GM12878 (cell line): ENCODE data around the gene RAPSN. TPM values are rescaled to one million over a fixed set of nuclear protein-coding genes. Genes with fewer than 3 reads are reported as not detected.
A peak's percentile ranks its signal among the peaks of the same experiment; 100 is the strongest.

ENCODE experiments used
- ATAC-seq: fragments of 200-7000 bp; cut with Tn5 transposase; 3 replicates; pipeline ENCODE4 v1.9.1; 2020; ENCODE audit warnings: mild to moderate bottlenecking, moderate library complexity
- Bru-seq: library from RNA; stranded (reverse); fragments of 400-500 nt; gene quantifications from one replicate; lab custom pipeline; 2021; lab: Mats Ljungman, UMichigan
- BruChase-seq, 2 experiments: library from RNA; stranded (reverse); fragments of 400-500 nt; gene quantifications; one replicate each; lab custom pipeline; 2021; lab: Mats Ljungman, UMichigan
- BruUV-seq: library from RNA; stranded (reverse); fragments of 400-500 nt; replicated peaks from 2 replicates; lab custom pipeline; 2021; lab: Mats Ljungman, UMichigan
- CTCF ChIA-PET: fragments of 300-600 bp; sonication (Branson Sonifier 250); formaldehyde crosslinking; extraction: SDS; loops from one replicate; lab custom pipeline; 2021; ENCODE audit warnings: inconsistent platforms; lab: Yijun Ruan, JAX
- POLR2A ChIA-PET: fragments of 350-600 bp; formaldehyde crosslinking; extraction: SDS; loops from one replicate; lab custom pipeline; 2021; ENCODE audit warnings: inconsistent platforms; lab: Charles Lee
- RAD21 ChIA-PET: fragments of 300-600 bp; sonication (Branson Sonifier 250); formaldehyde crosslinking; loops from one replicate; lab custom pipeline; 2023; ENCODE audit warnings: antibody characterized with exemption; ENCODE audit not compliant: unreplicated experiment; lab: Charles Lee
- SMC1A ChIA-PET: fragments of 300-600 bp; sonication (Branson Sonifier 250); formaldehyde crosslinking; loops from one replicate; lab custom pipeline; 2023; ENCODE audit not compliant: unreplicated experiment, uncharacterized antibody; lab: Charles Lee
- DNase-seq: peaks from one replicate; pipeline ENCODE4 v3.0.0-alpha.2; 2011; ENCODE audit warnings: low read depth, low spot score
- FAIRE-seq: peaks from 3 replicates; lab custom pipeline; 2011; peaks lifted over from hg19 to GRCh38; lab: Jason Lieb, UNC
- H2AFZ ChIP-seq: 2 replicates; pipeline ENCODE4 v1.6.0; 2011; ENCODE audit warnings: low read depth, low read length, control low read depth; ENCODE audit not compliant: control insufficient read depth
- H3K27ac ChIP-seq: 2 replicates; pipeline ENCODE4 v1.5.1; 2011; ENCODE audit warnings: control low read depth; ENCODE audit not compliant: control insufficient read depth, insufficient read depth
- H3K27me3 ChIP-seq, 2 experiments: replicated peaks in 1 of 2; 2 replicates each; pipeline versions ENCODE4 v1.6.0 to v1.6.1; 2011; ENCODE audit warnings: low read length in 1 of 2; ENCODE audit not compliant: control insufficient read depth in 2 of 2, insufficient read depth in 2 of 2
- H3K36me3 ChIP-seq, 2 experiments: 2 replicates each; pipeline ENCODE4 v1.5.1; 2011; ENCODE audit warnings: low read length in 1 of 2; ENCODE audit not compliant: control insufficient read depth in 2 of 2, insufficient read depth in 2 of 2
- H3K4me1 ChIP-seq: 2 replicates; pipeline ENCODE4 v1.6.1; 2011; ENCODE audit warnings: mild to moderate bottlenecking, low read length, moderate library complexity, mixed read lengths; ENCODE audit not compliant: control insufficient read depth, insufficient read depth
- H3K4me2 ChIP-seq: 2 replicates; pipeline ENCODE4 v1.6.0; 2011; ENCODE audit warnings: control low read depth; ENCODE audit not compliant: control insufficient read depth, insufficient read depth
- H3K4me3 ChIP-seq: fragments of 200-600 bp; sonication (generic); 2 replicates; pipeline ENCODE4 v1.5.1; 2016
- H3K79me2 ChIP-seq: 2 replicates; pipeline ENCODE4 v1.6.0; 2011; ENCODE audit warnings: low read length; ENCODE audit not compliant: control insufficient read depth, insufficient read depth
- H3K9ac ChIP-seq: 2 replicates; pipeline ENCODE4 v1.8.0; 2011; ENCODE audit warnings: low read length, control low read depth, mixed read lengths; ENCODE audit not compliant: control insufficient read depth, insufficient read depth
- H3K9me3 ChIP-seq: replicated peaks from 3 replicates; pipeline ENCODE4 v1.5.1; 2011; ENCODE audit warnings: mild to moderate bottlenecking, low read length; ENCODE audit not compliant: control insufficient read depth, insufficient read depth
- H4K20me1 ChIP-seq: 2 replicates; pipeline ENCODE4 v1.6.0; 2011; ENCODE audit not compliant: control insufficient read depth, insufficient read depth
- FOS ChIP-seq: IDR thresholded peaks from 3 replicates; pipeline ENCODE4 v1.6.1; 2011; ENCODE audit warnings: borderline replicate concordance; ENCODE audit not compliant: insufficient read length; ENCODE audit errors: extremely low read depth
- WGBS: methylation state at CpG from one replicate; pipeline ENCODE4 v1.1.6; 2016; ENCODE audit warnings: low lambda C conversion rate; ENCODE audit not compliant: insufficient replicate concordance, insufficient coverage; ENCODE audit errors: missing lambda C conversion rate; 5-methylcytosine and 5-hydroxymethylcytosine counted together
- in situ Hi-C: fragments of 300-500 bp; cut with MboI; formaldehyde crosslinking; loops from 9 replicates; pipeline ENCODE4 v1.14.3; 2018; ENCODE audit warnings: mixed read lengths
- intact Hi-C: fragments of 100-400 bp; cut with micrococcal nuclease; formaldehyde crosslinking; loops from one replicate; pipeline ENCODE4 v1.14.2; 2022; ENCODE audit not compliant: unreplicated experiment
- long read RNA-seq, 2 experiments: library from polyadenylated mRNA; unstranded; transcript quantifications; one replicate each; pipeline ENCODE4 v2.0.0, GENCODE V29; 2019 to 2020
- polyA minus RNA-seq, 3 experiments: library from RNA; depleted of rRNA, polyadenylated mRNA; stranded (reverse); fragments of >200 nt; gene quantifications; 2 replicates each; pipeline ENCODE4 v1.2.3, GENCODE V29; 2011
- polyA plus RNA-seq, 11 experiments: library from polyadenylated mRNA; depleted of rRNA in 4 of 11; unstranded in 6 of 11; stranded (reverse) in 5 of 11; fragments of >200 nt; fragmentation: Nextera tagmentation in 4 of 11; fragmentation: Illumina TruSeq in 1 of 11; extraction: Ambion mirVana in 4 of 11; extraction: Trizol in 1 of 11; gene quantifications; 1 replicate in 1 of 11; 2 replicates in 10 of 11; pipeline versions ENCODE4 v1.2.1 to v1.2.3, GENCODE V29; 2011 to 2016; ENCODE audit warnings: inconsistent platforms in 2 of 11, missing spikeins in 2 of 11, low read depth in 1 of 11
- total RNA-seq, 4 experiments: library from RNA; depleted of rRNA in 3 of 4; stranded (reverse); fragments of >200 nt in 3 of 4; fragmentation: Illumina TruSeq in 1 of 4; extraction: Trizol in 1 of 4; gene quantifications; 2 replicates each; pipeline versions ENCODE4 v1.2.1 to v1.2.3, GENCODE V29; 2013 to 2021
- TF ChIP-seq, protein P1 (sequence below): IDR thresholded peaks from 2 replicates; pipeline ENCODE4 v1.6.1; 2011; ENCODE audit warnings: borderline replicate concordance, low read depth, mild to moderate bottlenecking, moderate library complexity, mixed read lengths, low read length; ENCODE audit not compliant: insufficient read depth; ENCODE audit errors: extremely low read length

Gene RAPSN
- total RNA-seq (2013; cell fraction: nucleolus; rRNA removed): not detected in 2 replicates
- 0.23 and 0.27 TPM in 2 replicates for total RNA-seq (2014; rRNA removed)
- 0.09 and 0.13 TPM in 2 replicates for total RNA-seq (2014; rRNA removed; fragmentation: Illumina TruSeq; extraction: Trizol)
- 0.15 and 0.27 TPM in 2 replicates for total RNA-seq (2021)
- polyA plus RNA-seq (2011; ENCODE audit: low read depth): not detected
- polyA plus RNA-seq (2011; rRNA removed): 0.08 and 0.09 TPM in 2 replicates
- 0.07 TPM in 1 of 2 replicates, not detected in the other for polyA plus RNA-seq (2011; cell fraction: cytosol; rRNA removed)
- 0.23 and 0.48 TPM in 2 replicates for polyA plus RNA-seq (2011; cell fraction: nucleus; rRNA removed)
- 0.08 and 0.91 TPM in 2 replicates for polyA plus RNA-seq (2012)
- not detected in 2 replicates for polyA plus RNA-seq (2014; fragmentation: Illumina TruSeq; extraction: Trizol)
- not detected for polyA plus RNA-seq (2014; fragmentation: Nextera tagmentation; extraction: Ambion mirVana)
- polyA plus RNA-seq (2014; rRNA removed): 0.28 TPM in 1 of 2 replicates, not detected in the other
- not detected for polyA plus RNA-seq (2016; fragmentation: Nextera tagmentation; extraction: Ambion mirVana)
- 0.31 TPM in 1 of 2 replicates, not detected in the other for polyA minus RNA-seq (2011; rRNA and poly(A)+ RNA removed)
- not detected in 2 replicates for polyA minus RNA-seq (2011; cell fraction: cytosol; rRNA and poly(A)+ RNA removed)
- polyA minus RNA-seq (2011; cell fraction: nucleus; rRNA and poly(A)+ RNA removed): 0.12 and 1.1 TPM in 2 replicates
- percentile 39 among the genes with signal in this experiment for Bru-seq, nascent RNA
- BruChase-seq, experiment 1, labeled RNA remaining after a 6-hour chase: percentile 54 among the genes with signal in this experiment
- percentile 57 among the genes with signal in this experiment for BruChase-seq, experiment 2, labeled RNA remaining after a 2-hour chase
- long read RNA-seq, experiment 1: 0 reads
- long read RNA-seq, experiment 2: 0 reads

- ATAC-seq: no peak
Measured at GRCh38 chr11:47448566-47449427, at the start of gene RAPSN. Gene RAPSN (minus strand): TSS chr11:47449136. CDS start chr11:47448964, 172 bp downstream.

More at GRCh38 chr11:47448566-47449427, at the start of gene RAPSN:
- ChIA-PET POLR2A (interaction anchor here (0.6 kb wide), 1 partner anchor 149 kb away, joined by 7 read pairs; no protein-coding TSS in a partner anchor), CTCF (no interaction called here), RAD21 (no interaction called here), SMC1A (no interaction called here)
- DNase-seq (no peak), FAIRE-seq (no peak)
- Histone ChIP-seq H2AFZ (no peak within 1 kb of the TSS), H3K27ac (no peak within 1 kb of the TSS), H3K9ac (no peak within 1 kb of the TSS), H4K20me1 (no peaks in the 10 kb centered on the region), H3K4me3 (no peak within 1 kb of the TSS), H3K27me3 (no peaks in the 10 kb centered on the region), H3K9me3 (no peaks in the 10 kb centered on the region), H3K4me2 (no peak within 1 kb of the TSS), H3K4me1 (no peaks in the 10 kb centered on the region), H3K79me2 (no peaks in the 10 kb centered on the region), H3K36me3 (no peaks in the 10 kb centered on the region)
- TF ChIP-seq FOS: no peak
- TF ChIP-seq, protein P1, sequence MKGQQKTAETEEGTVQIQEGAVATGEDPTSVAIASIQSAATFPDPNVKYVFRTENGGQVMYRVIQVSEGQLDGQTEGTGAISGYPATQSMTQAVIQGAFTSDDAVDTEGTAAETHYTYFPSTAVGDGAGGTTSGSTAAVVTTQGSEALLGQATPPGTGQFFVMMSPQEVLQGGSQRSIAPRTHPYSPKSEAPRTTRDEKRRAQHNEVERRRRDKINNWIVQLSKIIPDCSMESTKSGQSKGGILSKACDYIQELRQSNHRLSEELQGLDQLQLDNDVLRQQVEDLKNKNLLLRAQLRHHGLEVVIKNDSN: peak; percentile 16
- in situ Hi-C loops: no loop called here
- 77% methylated on average over 32 of the region's 32 CpGs for WGBS
- intact Hi-C loops: no loop called here
- BruUV-seq: no TSS peak
